GM12892 (cell line): ENCODE measurements around the gene CRACR2A.

Experiments used
- POLR2A ChIP-seq: IDR thresholded peaks from 2 replicates; pipeline ENCODE4 v1.6.1; 2011; ENCODE audit warnings: low read depth, low read length, control low read depth
- POLR2AphosphoS5 ChIP-seq: IDR thresholded peaks from 2 replicates; pipeline ENCODE4 v1.6.1; 2011; ENCODE audit warnings: low read depth, low read length, control low read depth
- TAF1 ChIP-seq: IDR thresholded peaks from 2 replicates; pipeline ENCODE4 v1.6.1; 2011; ENCODE audit warnings: low read depth, mild to moderate bottlenecking, control low read depth, low read length, borderline replicate concordance

- TF ChIP-seq POLR2A (no peak), TAF1 (no peak), POLR2AphosphoS5 (no peak)
Measured at GRCh38 chr12:3673981-3674708, 78.8 kb downstream of the CRACR2A start.
